DMS 273 treated with DMSO at 0.1 percent for 48 hours (cell line): ENCODE data around the gene LAG3.

Source experiments
- DNase-seq: peaks from one replicate; lab custom pipeline; 2025; lab: John Stamatoyannopoulos, UW

LAG3 gene

GRCh38 chr12:6772726-6773589 is 638 bp downstream of the LAG3 start:
- no peak for DNase-seq

GRCh38 chr12:6773590-6774351 is 1.5 kb downstream of the LAG3 start:
- no peak for DNase-seq

DNA sequence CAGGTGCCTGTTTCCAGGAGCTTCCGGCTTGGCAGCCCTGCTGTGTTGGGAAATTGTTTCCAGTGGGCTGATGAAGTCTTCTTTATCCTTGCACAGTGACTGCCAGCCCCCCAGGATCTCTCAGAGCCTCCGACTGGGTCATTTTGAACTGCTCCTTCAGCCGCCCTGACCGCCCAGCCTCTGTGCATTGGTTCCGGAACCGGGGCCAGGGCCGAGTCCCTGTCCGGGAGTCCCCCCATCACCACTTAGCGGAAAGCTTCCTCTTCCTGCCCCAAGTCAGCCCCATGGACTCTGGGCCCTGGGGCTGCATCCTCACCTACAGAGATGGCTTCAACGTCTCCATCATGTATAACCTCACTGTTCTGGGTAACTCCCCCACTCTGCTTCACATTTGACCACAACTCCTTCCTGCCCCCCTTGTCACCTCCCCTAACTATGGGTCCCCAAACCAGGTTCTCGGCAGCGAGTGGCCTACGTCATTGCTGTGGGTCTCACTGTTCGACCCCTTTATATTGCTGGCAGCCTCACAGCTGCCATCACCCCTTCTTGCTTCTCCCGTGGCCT is 2.3 kb downstream of the LAG3 start:
- DNase-seq, result no peak

- no peak for DNase-seq
Measured at GRCh38 chr12:6775185-6776174, 3.2 kb downstream of the LAG3 start.

DNA sequence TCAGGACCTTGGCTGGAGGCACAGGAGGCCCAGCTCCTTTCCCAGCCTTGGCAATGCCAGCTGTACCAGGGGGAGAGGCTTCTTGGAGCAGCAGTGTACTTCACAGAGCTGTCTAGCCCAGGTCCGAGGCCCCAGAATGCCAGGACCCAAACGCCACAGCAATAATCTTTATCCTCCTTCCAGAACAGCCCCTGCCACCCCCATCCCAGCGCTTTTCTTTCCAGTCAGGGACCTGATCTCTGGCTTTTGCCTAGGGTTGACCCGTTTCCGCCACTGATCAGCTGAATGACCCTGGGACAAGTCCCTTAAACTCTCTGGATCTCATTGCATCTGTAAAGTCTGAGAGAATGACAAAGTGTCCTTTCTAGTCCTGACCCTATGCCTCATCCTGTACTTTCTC is 5.1 kb downstream of the LAG3 start:
- no peak for DNase-seq

GRCh38 chr12:6778217-6778573 is 5.9 kb downstream of the LAG3 start:
- peak; percentile 8 for DNase-seq

GRCh38 chr12:6778574-6779550 is 6.5 kb downstream of the LAG3 start:
- DNase-seq, result peak; percentile 47

DNA sequence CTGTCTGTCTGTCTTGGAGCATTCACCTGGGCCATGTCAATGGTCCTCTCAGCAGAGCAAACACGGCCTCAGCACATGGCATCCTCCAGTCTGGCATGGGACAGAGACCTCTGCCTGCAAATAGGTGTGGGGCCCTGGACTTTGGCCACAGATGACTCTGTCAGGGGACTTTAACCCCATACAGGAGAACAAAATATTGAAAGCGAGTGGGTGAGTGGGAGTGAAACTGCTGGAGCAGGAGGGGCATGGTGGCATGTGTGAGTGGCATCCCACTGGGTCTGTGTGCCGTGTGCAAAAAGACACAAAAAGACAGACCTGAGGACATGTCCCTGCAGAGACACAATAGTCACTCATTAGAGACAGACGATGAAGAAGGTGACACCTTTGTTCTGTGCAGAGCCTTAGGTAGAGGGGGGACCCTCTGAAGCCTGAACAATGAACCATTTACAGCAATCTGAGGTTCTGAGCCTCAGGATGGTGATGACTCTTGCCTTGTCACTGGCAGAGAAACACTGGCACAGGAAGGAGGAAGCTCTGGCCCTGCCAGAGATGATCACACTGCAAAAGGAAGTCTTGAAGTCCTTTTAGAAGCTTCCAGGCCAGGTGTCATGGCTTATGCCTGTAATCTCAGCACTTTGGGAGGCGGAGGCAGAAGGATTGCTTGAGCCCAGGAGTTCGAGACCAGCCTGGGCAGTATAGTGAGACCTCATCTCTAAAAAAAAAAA is 7.5 kb downstream of the LAG3 start:
- no peak for DNase-seq

DNA sequence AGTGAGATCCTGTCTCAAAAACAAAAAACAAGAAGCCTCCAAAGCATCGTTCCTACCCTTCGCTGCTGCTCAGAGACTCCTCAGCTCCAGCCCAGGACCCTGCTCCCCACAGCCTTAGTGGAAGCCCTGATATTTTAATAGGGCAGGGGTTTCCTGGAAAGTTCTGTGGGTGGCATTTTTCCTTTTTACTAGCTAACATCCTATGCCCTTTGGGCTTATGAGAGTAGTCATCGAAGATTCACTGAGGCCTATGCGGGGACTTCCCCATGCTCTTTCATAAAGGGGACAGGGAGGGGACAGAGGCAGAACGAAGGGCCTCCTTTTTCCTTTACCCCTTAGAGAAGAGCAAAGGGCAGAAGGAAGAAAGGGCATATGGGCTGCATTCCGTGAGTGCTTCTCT is 8.3 kb downstream of the LAG3 start:
- no peak for DNase-seq

DNA sequence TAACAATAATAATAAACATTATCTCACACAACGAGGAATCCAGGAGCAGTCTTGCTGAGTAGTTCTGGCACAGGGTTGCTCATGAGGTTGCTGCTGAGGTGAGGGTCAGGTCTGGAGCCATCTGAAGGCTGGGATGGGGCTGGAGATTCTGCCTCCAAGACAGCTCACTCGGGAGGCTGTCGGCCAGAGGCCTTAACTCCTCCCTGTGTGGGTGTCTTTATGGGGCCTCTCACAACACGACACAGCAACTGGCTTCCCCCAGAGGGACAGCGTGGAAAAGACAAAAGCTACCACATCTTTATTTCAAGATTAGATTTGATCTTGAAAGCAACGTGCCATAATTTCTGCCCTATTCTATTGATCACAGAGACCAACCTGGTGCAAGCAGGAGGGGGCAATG is 9.8 kb downstream of the LAG3 start:
- no peak for DNase-seq

- DNase-seq, result no peak
Measured at GRCh38 chr12:6782850-6783566, 10.7 kb downstream of the LAG3 start.

GRCh38 chr12:6783828-6784227 is 11.5 kb downstream of the LAG3 start:
- no peak for DNase-seq

- DNase-seq, result no peak
Measured at GRCh38 chr12:6784296-6784695, 12.0 kb downstream of the LAG3 start.

DNA sequence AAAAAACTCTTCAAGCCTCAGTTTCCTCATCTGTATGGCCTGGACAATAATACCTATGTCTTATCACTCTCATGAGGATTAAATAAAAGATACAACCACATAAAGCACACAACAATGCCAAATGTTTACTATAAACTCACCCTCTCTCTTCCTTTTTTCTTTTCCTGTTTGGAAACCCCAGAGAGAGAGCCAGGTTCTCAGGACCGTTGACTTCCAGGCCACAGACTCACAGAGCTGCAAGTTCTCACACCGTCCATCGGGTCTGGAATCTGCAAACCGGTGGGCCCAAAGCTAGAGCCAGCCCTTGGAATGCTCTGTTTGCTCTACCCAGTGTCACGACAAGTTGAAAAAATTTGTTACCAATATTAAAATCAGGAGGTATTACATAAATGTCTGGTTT is 12.4 kb downstream of the LAG3 start:
- no peak for DNase-seq

DNA sequence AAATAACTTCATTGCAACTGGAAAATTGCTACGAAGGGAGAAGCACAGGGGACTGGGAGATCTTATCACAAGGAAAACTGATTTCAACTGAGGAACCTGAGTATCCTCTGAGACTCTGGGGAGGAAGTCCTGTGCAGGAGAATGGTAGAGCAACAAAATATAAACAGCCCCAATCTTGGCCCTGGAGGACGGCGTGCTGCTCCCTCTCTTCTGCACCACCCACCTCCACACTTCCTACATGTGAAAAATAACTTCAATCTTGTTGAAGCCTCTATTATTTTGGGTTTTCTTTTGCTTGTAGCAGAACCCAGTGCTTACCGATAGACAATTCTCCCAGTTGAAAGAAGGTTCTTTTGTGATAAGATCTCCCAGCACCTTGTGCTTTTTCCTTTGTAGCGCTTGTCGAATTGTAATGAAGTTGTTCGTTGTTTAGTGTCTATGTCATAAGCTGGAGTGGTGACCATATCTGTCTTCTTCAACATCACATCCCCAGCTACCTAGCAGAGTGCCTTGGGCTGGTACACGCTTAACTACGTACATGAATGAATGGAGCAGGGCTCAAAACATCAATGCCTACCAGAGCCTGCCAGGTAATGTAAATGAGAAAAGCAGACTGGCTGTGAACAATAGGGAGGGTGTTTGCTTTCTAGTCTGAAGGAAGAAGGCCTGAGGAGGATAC is 14.2 kb downstream of the LAG3 start:
- DNase-seq, result no peak

DNA sequence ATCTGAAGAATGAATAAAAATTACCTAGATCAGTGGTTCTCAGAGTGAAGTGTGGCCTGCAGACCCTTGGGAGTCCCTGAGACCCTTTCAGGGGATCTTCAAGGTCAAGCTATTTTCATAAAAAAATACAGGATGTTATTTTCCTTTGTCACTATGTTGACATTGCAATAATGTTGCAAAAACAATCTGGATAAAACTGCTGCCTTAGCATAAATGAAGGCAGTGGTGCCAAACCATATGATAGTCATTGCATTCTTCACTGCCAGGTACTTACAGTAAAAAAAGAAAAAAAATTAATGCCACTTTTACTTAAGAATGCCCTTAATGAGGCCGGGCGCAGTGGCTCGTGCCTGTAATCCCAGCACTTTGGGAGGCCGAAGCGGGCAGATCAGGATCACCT is 15.0 kb downstream of the LAG3 start:
- DNase-seq, result no peak

DNA sequence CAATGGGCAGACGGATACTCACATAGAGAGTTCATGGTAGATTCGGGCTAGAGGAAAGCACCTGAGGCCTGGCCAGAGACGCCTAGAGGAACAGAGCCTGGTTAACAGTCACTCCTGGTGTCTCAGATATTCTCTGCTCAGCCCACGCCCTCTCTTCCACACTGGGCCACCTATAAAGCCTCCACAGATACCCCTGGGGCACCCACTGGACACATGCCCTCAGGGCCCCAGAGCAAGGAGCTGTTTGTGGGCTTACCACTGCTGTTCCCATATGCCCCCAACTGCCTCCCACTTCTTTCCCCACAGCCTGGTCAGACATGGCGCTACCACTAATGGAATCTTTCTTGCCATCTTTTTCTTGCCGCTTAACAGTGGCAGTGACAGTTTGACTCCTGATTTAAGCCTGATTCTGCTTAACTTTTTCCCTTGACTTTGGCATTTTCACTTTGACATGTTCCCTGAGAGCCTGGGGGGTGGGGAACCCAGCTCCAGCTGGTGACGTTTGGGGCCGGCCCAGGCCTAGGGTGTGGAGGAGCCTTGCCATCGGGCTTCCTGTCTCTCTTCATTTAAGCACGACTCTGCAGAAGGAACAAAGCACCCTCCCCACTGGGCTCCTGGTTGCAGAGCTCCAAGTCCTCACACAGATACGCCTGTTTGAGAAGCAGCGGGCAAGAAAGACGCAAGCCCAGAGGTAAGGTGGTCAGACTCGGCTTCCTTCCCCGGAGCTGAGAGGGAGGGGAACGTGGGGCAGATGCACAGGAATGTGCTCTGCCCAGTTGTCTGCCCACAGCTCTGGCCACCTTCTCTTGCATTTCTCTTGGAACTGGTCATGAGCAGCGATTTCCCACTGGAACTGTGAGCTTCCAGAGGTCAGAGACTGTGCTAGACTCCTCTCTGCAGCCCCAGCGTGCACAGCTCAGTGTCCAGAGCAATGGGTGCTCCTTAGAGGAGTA is 16.9 kb downstream of the LAG3 start, which contains the start of gene CD4:
TSS of gene CD4 (plus strand) at position 557 of the 953 bp plus-strand sequence. CDS start 10,611 bp downstream, outside the sequence.
- no peak for DNase-seq
